Ovary (tissue), 3 donors: ENCODE measurements around the gene WDR43.

Experiments
- EP300 ChIP-seq: sonication (generic); formaldehyde crosslinking; IDR thresholded peaks from one replicate; pipeline ENCODE4 v1.6.1; 2017; ENCODE audit warnings: antibody characterized with exemption
- TF ChIP-seq, protein P1 (sequence below), 3 donors: fragments of 450-650 bp in 2 of 3; fragments of 200-600 bp in 1 of 3; IDR thresholded peaks; one replicate each; pipeline versions ENCODE4 v1.5.1 to v1.8.0; 2016 to 2022; ENCODE audit warnings: antibody characterized with exemption in 3 of 3, mild to moderate bottlenecking in 1 of 3
- donor health status: DM: no; HTN: no; CAD: no.

DNA sequence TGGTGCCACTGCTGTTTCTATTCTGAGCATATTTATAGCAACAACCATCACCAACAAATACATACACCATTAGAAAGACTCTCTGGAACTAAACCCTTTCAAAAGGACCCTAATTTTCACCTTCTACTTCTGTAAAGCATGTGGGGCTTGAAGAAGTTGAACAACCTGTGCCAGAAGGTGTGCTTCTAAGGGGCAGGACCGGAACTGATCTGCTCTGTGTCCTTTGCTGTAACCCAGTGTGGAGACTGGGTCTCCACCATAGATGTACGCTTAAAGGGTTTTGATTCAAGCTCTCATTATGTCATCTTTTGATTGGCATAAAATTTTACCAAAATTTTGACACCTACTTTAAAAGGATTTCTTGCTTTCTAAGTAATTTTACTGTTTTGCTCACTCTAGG lies 40.3 kb downstream of the WDR43 start:
- TF ChIP-seq, protein P1, sequence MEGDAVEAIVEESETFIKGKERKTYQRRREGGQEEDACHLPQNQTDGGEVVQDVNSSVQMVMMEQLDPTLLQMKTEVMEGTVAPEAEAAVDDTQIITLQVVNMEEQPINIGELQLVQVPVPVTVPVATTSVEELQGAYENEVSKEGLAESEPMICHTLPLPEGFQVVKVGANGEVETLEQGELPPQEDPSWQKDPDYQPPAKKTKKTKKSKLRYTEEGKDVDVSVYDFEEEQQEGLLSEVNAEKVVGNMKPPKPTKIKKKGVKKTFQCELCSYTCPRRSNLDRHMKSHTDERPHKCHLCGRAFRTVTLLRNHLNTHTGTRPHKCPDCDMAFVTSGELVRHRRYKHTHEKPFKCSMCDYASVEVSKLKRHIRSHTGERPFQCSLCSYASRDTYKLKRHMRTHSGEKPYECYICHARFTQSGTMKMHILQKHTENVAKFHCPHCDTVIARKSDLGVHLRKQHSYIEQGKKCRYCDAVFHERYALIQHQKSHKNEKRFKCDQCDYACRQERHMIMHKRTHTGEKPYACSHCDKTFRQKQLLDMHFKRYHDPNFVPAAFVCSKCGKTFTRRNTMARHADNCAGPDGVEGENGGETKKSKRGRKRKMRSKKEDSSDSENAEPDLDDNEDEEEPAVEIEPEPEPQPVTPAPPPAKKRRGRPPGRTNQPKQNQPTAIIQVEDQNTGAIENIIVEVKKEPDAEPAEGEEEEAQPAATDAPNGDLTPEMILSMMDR (IDR thresholded peaks at IDR 0.05) = no peak
- no peak for TF ChIP-seq EP300
